Psoas muscle (tissue), 8 donors: Measurements from ENCODE around the gene SLC38A10. TPM values are rescaled to one million over a fixed set of nuclear protein-coding genes. Genes with fewer than 3 reads are reported as not detected.

Experiments
- ATAC-seq, 4 donors: fragments of 200-7000 bp; cut with Tn5 transposase; one replicate each; pipeline ENCODE4 v1.9.1; 2020; ENCODE audit warnings: moderate library complexity in 3 of 4, mild to moderate bottlenecking in 2 of 4
- DNase-seq, 2 donors: peaks; one replicate each; pipeline ENCODE4 v3.0.0-alpha.2; 2020
- H3K27ac ChIP-seq: fragments of 200-600 bp; one replicate; pipeline ENCODE4 v1.8.0; 2022
- H3K27me3 ChIP-seq, 3 donors: fragments of 200-600 bp in 1 of 3; one replicate each; pipeline versions ENCODE4 v1.6.1 to v1.8.0; 2013 to 2022; ENCODE audit warnings: low read length in 2 of 3, mild to moderate bottlenecking in 2 of 3, moderate library complexity in 1 of 3; ENCODE audit not compliant: insufficient read depth in 3 of 3
- H3K36me3 ChIP-seq, 2 donors: fragments of 200-600 bp in 1 of 2; one replicate each; pipeline versions ENCODE4 v1.6.1 to v1.8.0; 2013 to 2022; ENCODE audit warnings: low read depth in 1 of 2, mild to moderate bottlenecking in 1 of 2, moderate library complexity in 1 of 2; ENCODE audit not compliant: insufficient read depth in 1 of 2
- H3K4me1 ChIP-seq: fragments of 200-600 bp; one replicate; pipeline ENCODE4 v1.8.0; 2022
- H3K4me3 ChIP-seq: fragments of 200-600 bp; one replicate; pipeline ENCODE4 v1.8.0; 2022; ENCODE audit warnings: mild to moderate bottlenecking
- H3K9me3 ChIP-seq: fragments of 200-600 bp; one replicate; pipeline ENCODE4 v1.8.0; 2022
- CTCF ChIP-seq: fragments of 200-600 bp; IDR thresholded peaks from one replicate; pipeline ENCODE4 v1.8.0; 2022; ENCODE audit warnings: antibody characterized with exemption
- WGBS, 3 donors: extraction: QIAGEN DNeasy Blood & Tissue Kit; methylation state at CpG; one replicate each; pipeline versions ENCODE4 v1.1.6 to v1.1.7; 2013; 5-methylcytosine and 5-hydroxymethylcytosine counted together
- intact Hi-C, 2 donors: fragments of 100-400 bp; cut with DNase I; formaldehyde crosslinking; loops; one replicate each; pipeline versions ENCODE4 v1.11.0 to v1.14.2; 2022
- polyA plus RNA-seq, 3 donors: library from polyadenylated mRNA; stranded (reverse); fragments of 200-250 nt; gene quantifications; one replicate each; pipeline ENCODE4 v1.2.3, GENCODE V29; 2013
- total RNA-seq, 4 donors: library from RNA; stranded (reverse); fragmentation: NEBNext Ultra II Directional in 2 of 4; extraction: Animal tissue kit (Norgen Biotek cat#: 25700) in 2 of 4; gene quantifications; one replicate each; pipeline versions ENCODE4 v1.2.1 to v1.2.4, GENCODE V29; 2021 to 2023
- donor health status: healthy with polysubstance abuse.
- donor health status: DM: no; HTN: no; CAD: no; lungs with moderate emphysema.
- donor health status: Bipolar disorder and iron deficiency.
- donor health status: healthy.
- donor health status: DM: yes; HTN: yes; CAD: no.
- donor health status: DM: no; HTN: no; CAD: no.
- donor health status: DM: no; HTN: no; CAD: no.
- donor health status: DM: yes; HTN: yes; CAD: no.

SLC38A10 gene
- total and polyA plus RNA-seq, 7 donors: 16.7 to 40.6 (median 19.8) TPM

GRCh38 chr17:81243333-81243664, 51.8 kb downstream of the SLC38A10 start:
- 73 to 76% (median 76%) methylated on average over 10 of the region's 10 CpGs for WGBS, 3 donors
- DNase-seq (no peak), ATAC-seq (no peak)
- Histone ChIP-seq H3K4me1 (peaks cover 10% of the 10 kb centered on the region), H3K36me3 (peaks cover 0 to 9% of the 10 kb centered on the region in 2 donors), H3K9me3 (no peaks in the 10 kb centered on the region), H3K27ac (no peak overlapping the region), H3K4me3 (no peak overlapping the region), H3K27me3 (no peaks in the 10 kb centered on the region)
- intact Hi-C loops: loop anchor here in 1 of 2 donors (10.0 kb wide), 1 partner anchor 218 kb away; no protein-coding TSS in a partner anchor
- TF ChIP-seq CTCF: no peak

GRCh38 chr17:81242421-81243332, 52.4 kb downstream of the SLC38A10 start:
- WGBS, 3 donors: 76 to 84% (median 78%) methylated on average over 29 to 33 of the region's 33 CpGs
- peaks cover 0 to 9% of the 10 kb centered on the region in 2 donors for H3K36me3 ChIP-seq
- H3K4me1 ChIP-seq: peaks cover 15% of the 10 kb centered on the region
- no peaks in the 10 kb centered on the region for H3K27me3 ChIP-seq
- TF ChIP-seq CTCF: no peak
- H3K4me3 ChIP-seq: no peak overlapping the region
- H3K27ac ChIP-seq: no peak overlapping the region
- intact Hi-C loops: loop anchor here (1.0 to 10.0 kb wide), 2 partner anchors 100 to 218 kb away; no protein-coding TSS in a partner anchor
- ATAC-seq: no peak
- DNase-seq: no peak
- no peaks in the 10 kb centered on the region for H3K9me3 ChIP-seq

- DNase-seq (peak; percentile 62 to 84), ATAC-seq (peak in 3 of 4 donors; percentile 16 to 41 (median 36))
- TF ChIP-seq CTCF: peak; percentile 77
- H3K9me3 ChIP-seq: no peaks in the 10 kb centered on the region
- H3K4me3 ChIP-seq: no peak overlapping the region
- peaks cover 20% of the 10 kb centered on the region for H3K4me1 ChIP-seq
- no peaks in the 10 kb centered on the region for H3K27me3 ChIP-seq
- WGBS, 3 donors: 38 to 49% (median 46%) methylated on average over 26 of the region's 26 CpGs
- peaks cover 0 to 9% of the 10 kb centered on the region in 2 donors for H3K36me3 ChIP-seq
- intact Hi-C loops: loop anchor here (1.0 to 10.0 kb wide), 2 partner anchors 100 to 217 kb away; no protein-coding TSS in a partner anchor
- no peak overlapping the region for H3K27ac ChIP-seq
Measured at GRCh38 chr17:81241648-81242420, 53.3 kb downstream of the SLC38A10 start.

- Histone ChIP-seq H3K4me3 (no peak overlapping the region), H3K27me3 (no peaks in the 10 kb centered on the region), H3K4me1 (peaks cover 20% of the 10 kb centered on the region), H3K27ac (no peak overlapping the region), H3K9me3 (no peaks in the 10 kb centered on the region), H3K36me3 (peaks cover 0 to 12% of the 10 kb centered on the region in 2 donors)
- TF ChIP-seq CTCF: no peak
- ATAC-seq (no peak), DNase-seq (no peak)
- intact Hi-C loops: loop anchor here in 1 of 2 donors (1.0 to 10.0 kb wide), 2 partner anchors 99 to 216 kb away; no protein-coding TSS in a partner anchor
- WGBS, 3 donors: 86 to 87% (median 87%) methylated on average over 10 of the region's 10 CpGs
Measured at GRCh38 chr17:81241203-81241602, 53.9 kb downstream of the SLC38A10 start.
